CD14-positive monocyte (primary cell): ENCODE results near the gene PRKCQ. TPM values are rescaled to one million over a fixed set of nuclear protein-coding genes. Genes with fewer than 3 reads are reported as not detected.

Experiments used
- DNase-seq, 3 donors: peaks; one replicate each; pipeline ENCODE4 v3.0.0-alpha.2; 2011 to 2022
- H2AFZ ChIP-seq: 2 replicates; pipeline ENCODE4 v1.6.0; 2012; ENCODE audit warnings: mild to moderate bottlenecking, low read depth, low read length, inconsistent platforms; ENCODE audit not compliant: insufficient read depth, poor library complexity, severe bottlenecking
- H3K27ac ChIP-seq, 2 donors: 1 replicate in 1 of 2; 2 replicates in 1 of 2; pipeline ENCODE4 v1.5.1; 2012 to 2013; ENCODE audit warnings: low read length in 2 of 2, control low read depth in 1 of 2, inconsistent platforms in 1 of 2, low read depth in 1 of 2, mild to moderate bottlenecking in 1 of 2
- H3K27me3 ChIP-seq, 2 donors: one replicate each; pipeline versions ENCODE4 v1.6.0 to v1.6.1; 2011 to 2013; ENCODE audit warnings: low read length in 2 of 2; ENCODE audit not compliant: control insufficient read depth in 2 of 2, insufficient read depth in 2 of 2
- H3K36me3 ChIP-seq, 2 donors: replicated peaks in 1 of 2; 1 replicate in 1 of 2; 2 replicates in 1 of 2; pipeline versions ENCODE4 v1.5.1 to v1.6.1; 2012 to 2013; ENCODE audit warnings: low read length in 2 of 2, control low read depth in 1 of 2, inconsistent platforms in 1 of 2, mild to moderate bottlenecking in 1 of 2; ENCODE audit not compliant: insufficient read depth in 2 of 2, control insufficient read depth in 1 of 2
- H3K4me1 ChIP-seq, 2 donors: 1 replicate in 1 of 2; 2 replicates in 1 of 2; pipeline versions ENCODE4 v1.5.1 to v1.6.1; 2012 to 2013; ENCODE audit warnings: low read length in 2 of 2, control low read depth in 1 of 2, inconsistent platforms in 1 of 2, mild to moderate bottlenecking in 1 of 2, moderate library complexity in 1 of 2; ENCODE audit not compliant: insufficient read depth in 2 of 2, control insufficient read depth in 1 of 2
- H3K4me2 ChIP-seq: replicated peaks from 2 replicates; pipeline ENCODE3; 2012; ENCODE audit warnings: low read length, moderate library complexity, mild to moderate bottlenecking; ENCODE audit not compliant: poor library complexity, severe bottlenecking; ENCODE audit errors: extremely low read depth
- H3K4me3 ChIP-seq, 3 experiments: fragments of 200-600 bp in 1 of 3; sonication (generic) in 1 of 3; replicated peaks in 1 of 3; 1 replicate in 2 of 3; 2 replicates in 1 of 3; pipeline ENCODE4 v1.5.1; 2011 to 2013; ENCODE audit warnings: low read length in 3 of 3, mild to moderate bottlenecking in 3 of 3, control low read depth in 2 of 3, low read depth in 2 of 3, inconsistent platforms in 1 of 3, moderate library complexity in 1 of 3
- H3K79me2 ChIP-seq: 2 replicates; pipeline ENCODE4 v1.6.0; 2012; ENCODE audit warnings: mild to moderate bottlenecking, control low read depth, inconsistent platforms, low read length, moderate library complexity; ENCODE audit not compliant: insufficient read depth
- H3K9ac ChIP-seq: 2 replicates; pipeline ENCODE4 v1.6.0; 2017; ENCODE audit warnings: low read length, mild to moderate bottlenecking; ENCODE audit not compliant: insufficient read depth, poor library complexity, severe bottlenecking
- H3K9me3 ChIP-seq, 2 donors: replicated peaks in 1 of 2; 1 replicate in 1 of 2; 2 replicates in 1 of 2; pipeline versions ENCODE4 v1.5.1 to v1.6.1; 2012 to 2013; ENCODE audit warnings: low read length in 2 of 2, control low read depth in 1 of 2; ENCODE audit not compliant: control insufficient read depth in 1 of 2, insufficient read depth in 1 of 2
- H4K20me1 ChIP-seq: 2 replicates; pipeline ENCODE4 v1.6.0; 2012; ENCODE audit warnings: mild to moderate bottlenecking, low read length, control low read depth, moderate library complexity; ENCODE audit not compliant: insufficient read depth
- H3K27ac Mint-ChIP-seq, 7 donors: one replicate each; pipeline ENCODE4 v1.8.0; 2020; ENCODE audit warnings: mild to moderate bottlenecking in 7 of 7, mixed read lengths in 7 of 7, moderate library complexity in 6 of 7, inconsistent platforms in 2 of 7
- H3K27me3 Mint-ChIP-seq, 3 donors: one replicate each; pipeline ENCODE4 v1.8.0; 2021 to 2022; ENCODE audit warnings: low read depth in 3 of 3, mild to moderate bottlenecking in 3 of 3, mixed read lengths in 3 of 3, moderate library complexity in 3 of 3, inconsistent platforms in 1 of 3
- H3K36me3 Mint-ChIP-seq, 2 donors: one replicate each; pipeline ENCODE4 v1.8.0; 2020; ENCODE audit warnings: mixed read lengths in 2 of 2, inconsistent platforms in 1 of 2, mild to moderate bottlenecking in 1 of 2
- H3K4me1 Mint-ChIP-seq: one replicate; pipeline ENCODE4 v1.8.0; 2020; ENCODE audit warnings: mild to moderate bottlenecking, mixed read lengths
- H3K4me3 Mint-ChIP-seq, 2 donors: one replicate each; pipeline ENCODE4 v1.8.0; 2020; ENCODE audit warnings: mild to moderate bottlenecking in 2 of 2, mixed read lengths in 2 of 2, moderate library complexity in 1 of 2
- H3K9me3 Mint-ChIP-seq, 7 donors: one replicate each; pipeline ENCODE4 v1.8.0; 2020 to 2022; ENCODE audit warnings: mixed read lengths in 7 of 7, mild to moderate bottlenecking in 6 of 7, moderate library complexity in 6 of 7, inconsistent platforms in 2 of 7
- WGBS: methylation state at CpG from one replicate; pipeline ENCODE4 v1.1.5; 2013; ENCODE audit warnings: missing lambda C conversion rate; ENCODE audit not compliant: insufficient coverage; 5-methylcytosine and 5-hydroxymethylcytosine counted together
- intact Hi-C, 2 donors: fragments of 100-400 bp; cut with micrococcal nuclease; formaldehyde crosslinking; loops; one replicate each; pipeline versions ENCODE4 v1.15.0 to v1.15.1; 2023
- polyA plus RNA-seq, 3 donors: library from polyadenylated mRNA; depleted of rRNA in 1 of 3; unstranded in 2 of 3; stranded (reverse) in 1 of 3; fragments of 300-500 nt in 2 of 3; fragments of >200 nt in 1 of 3; fragmentation: Illumina TruSeq in 2 of 3; gene quantifications; 1 replicate in 2 of 3; 2 replicates in 1 of 3; pipeline ENCODE4 v1.2.3, GENCODE V29; 2012 to 2021
- TF ChIP-seq, protein P1 (sequence below): fragments of 200-600 bp; IDR thresholded peaks from one replicate; pipeline ENCODE4 v1.8.0; 2022; ENCODE audit warnings: antibody characterized with exemption, mild to moderate bottlenecking

The PRKCQ gene
- polyA plus RNA-seq, 3 donors, result 0.01 to 0.29 (median 0.09) TPM

DNA sequence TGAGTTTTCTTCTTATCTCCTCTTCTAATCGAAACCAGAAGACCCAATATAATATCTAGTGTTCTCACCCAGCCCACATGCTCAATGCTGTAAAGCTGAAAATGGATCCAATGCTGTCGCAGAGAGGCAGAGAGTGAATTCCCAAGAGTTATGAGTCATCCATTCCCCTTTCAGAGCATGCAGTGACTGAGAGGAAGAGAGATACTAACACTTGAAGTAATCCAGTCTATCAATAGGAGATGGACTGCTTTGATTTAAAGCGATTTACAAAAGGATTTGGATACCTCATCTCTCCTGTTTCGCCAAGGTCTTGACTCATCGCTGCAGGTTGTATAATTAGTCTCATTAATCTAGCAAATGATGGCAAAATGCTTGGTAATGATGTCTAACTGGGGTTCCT, 41.5 kb upstream of the PRKCQ start:
- WGBS, result 100% methylated on average over 1 of the region's 5 CpGs
- Mint-ChIP-seq H3K9me3 (peaks cover 0 to 3% (median 0%) of the 10 kb centered on the region in 7 donors), H3K4me1 (no peaks in the 10 kb centered on the region), H3K27ac (no peak overlapping the region), H3K27me3 (peaks cover 0 to 2% (median 0%) of the 10 kb centered on the region in 3 donors), H3K36me3 (no peaks in the 10 kb centered on the region), H3K4me3 (no peak overlapping the region)
- H3K4me3 ChIP-seq, result no peak overlapping the region
- DNase-seq, result no peak
- no peaks in the 10 kb centered on the region for H3K79me2 ChIP-seq
- H3K27me3 ChIP-seq, result no peaks in the 10 kb centered on the region
- intact Hi-C loops, result no loop called here
- no peaks in the 10 kb centered on the region for H3K4me1 ChIP-seq
- H3K4me2 ChIP-seq, result no peak overlapping the region
- TF ChIP-seq, protein P1, sequence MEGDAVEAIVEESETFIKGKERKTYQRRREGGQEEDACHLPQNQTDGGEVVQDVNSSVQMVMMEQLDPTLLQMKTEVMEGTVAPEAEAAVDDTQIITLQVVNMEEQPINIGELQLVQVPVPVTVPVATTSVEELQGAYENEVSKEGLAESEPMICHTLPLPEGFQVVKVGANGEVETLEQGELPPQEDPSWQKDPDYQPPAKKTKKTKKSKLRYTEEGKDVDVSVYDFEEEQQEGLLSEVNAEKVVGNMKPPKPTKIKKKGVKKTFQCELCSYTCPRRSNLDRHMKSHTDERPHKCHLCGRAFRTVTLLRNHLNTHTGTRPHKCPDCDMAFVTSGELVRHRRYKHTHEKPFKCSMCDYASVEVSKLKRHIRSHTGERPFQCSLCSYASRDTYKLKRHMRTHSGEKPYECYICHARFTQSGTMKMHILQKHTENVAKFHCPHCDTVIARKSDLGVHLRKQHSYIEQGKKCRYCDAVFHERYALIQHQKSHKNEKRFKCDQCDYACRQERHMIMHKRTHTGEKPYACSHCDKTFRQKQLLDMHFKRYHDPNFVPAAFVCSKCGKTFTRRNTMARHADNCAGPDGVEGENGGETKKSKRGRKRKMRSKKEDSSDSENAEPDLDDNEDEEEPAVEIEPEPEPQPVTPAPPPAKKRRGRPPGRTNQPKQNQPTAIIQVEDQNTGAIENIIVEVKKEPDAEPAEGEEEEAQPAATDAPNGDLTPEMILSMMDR, result no peak
- H3K9ac ChIP-seq, result no peak overlapping the region
- H3K9me3 ChIP-seq, result no peaks in the 10 kb centered on the region
- no peak overlapping the region for H3K27ac ChIP-seq
- H4K20me1 ChIP-seq, result no peaks in the 10 kb centered on the region
- H2AFZ ChIP-seq, result no peak overlapping the region
- H3K36me3 ChIP-seq, result no peaks in the 10 kb centered on the region

DNA sequence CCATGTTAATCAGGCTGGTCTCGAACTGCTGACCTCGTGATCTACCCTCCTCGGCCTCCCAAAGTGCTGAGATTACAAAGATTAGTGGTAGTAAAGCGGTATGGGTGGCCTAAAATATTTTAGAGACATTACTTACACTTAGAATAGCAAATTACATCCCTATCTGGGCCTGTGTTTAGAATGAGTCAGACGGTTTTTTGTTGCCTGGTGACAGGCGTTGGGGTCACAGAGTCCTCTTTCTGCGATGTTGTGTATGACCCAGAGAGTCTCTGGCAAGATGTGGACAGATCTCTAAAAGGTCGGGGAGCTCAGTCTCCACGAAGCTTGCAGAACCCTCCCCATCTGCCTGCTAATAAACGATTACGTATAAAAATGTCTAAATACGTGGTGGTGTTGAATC, 39.6 kb upstream of the PRKCQ start:
- Histone ChIP-seq H3K4me3 (no peak overlapping the region), H3K4me2 (no peak overlapping the region), H3K9ac (no peak overlapping the region), H3K4me1 (no peaks in the 10 kb centered on the region), H3K36me3 (no peaks in the 10 kb centered on the region), H3K9me3 (no peaks in the 10 kb centered on the region), H3K27me3 (no peaks in the 10 kb centered on the region), H4K20me1 (no peaks in the 10 kb centered on the region), H3K79me2 (no peaks in the 10 kb centered on the region), H2AFZ (no peak overlapping the region), H3K27ac (no peak overlapping the region)
- Mint-ChIP-seq H3K4me3 (no peak overlapping the region), H3K27ac (no peak overlapping the region), H3K36me3 (no peaks in the 10 kb centered on the region), H3K9me3 (peaks cover 0 to 2% (median 0%) of the 10 kb centered on the region in 7 donors), H3K27me3 (peaks cover 0 to 2% (median 0%) of the 10 kb centered on the region in 3 donors), H3K4me1 (no peaks in the 10 kb centered on the region)
- TF ChIP-seq, protein P1, result no peak
- DNase-seq, result no peak
- intact Hi-C loops, result no loop called here
- WGBS, result 96% methylated on average over 3 of the region's 12 CpGs
